C4-2B (cell line): ENCODE measurements around the gene PMM2.

Source experiments
- ZFX ChIP-seq: fragments of 450-650 bp; IDR thresholded peaks from 2 replicates; pipeline ENCODE4 v1.6.1; 2017
- TF ChIP-seq, protein P1 (sequence below): fragments of 450-650 bp; conservative IDR thresholded peaks from 2 replicates; pipeline ENCODE4 v1.5.1; 2017; ENCODE audit warnings: mild to moderate bottlenecking

DNA sequence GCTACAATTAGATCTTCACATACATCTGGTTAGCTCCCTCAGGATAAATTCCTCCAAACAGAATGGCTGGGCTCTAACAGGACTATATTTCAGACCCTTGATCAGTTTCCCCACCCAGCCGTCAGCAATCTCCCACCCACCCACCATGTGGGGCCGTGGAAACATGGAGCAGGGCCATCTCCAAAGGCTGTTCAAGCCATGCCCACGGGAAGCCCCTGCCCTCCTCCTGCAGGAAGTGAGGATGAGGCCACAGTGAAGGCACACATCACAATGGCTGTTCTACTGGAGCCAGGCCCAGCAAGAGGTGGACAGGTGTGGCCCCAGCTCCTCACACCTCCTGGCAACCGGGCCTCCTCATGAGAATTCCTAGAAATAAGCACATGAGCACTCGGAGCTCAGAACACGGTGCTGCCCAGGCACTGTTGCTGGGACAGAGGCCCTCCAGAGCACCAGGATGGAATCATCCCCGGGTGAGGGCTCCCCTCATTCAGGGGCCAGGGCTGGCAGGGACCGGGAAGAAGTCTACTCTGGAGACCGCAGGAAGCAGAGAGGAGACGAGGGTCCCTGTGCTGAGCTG is 84.5 kb downstream of the PMM2 start, which contains the start of gene LITAFD:
- TF ChIP-seq, protein P1, sequence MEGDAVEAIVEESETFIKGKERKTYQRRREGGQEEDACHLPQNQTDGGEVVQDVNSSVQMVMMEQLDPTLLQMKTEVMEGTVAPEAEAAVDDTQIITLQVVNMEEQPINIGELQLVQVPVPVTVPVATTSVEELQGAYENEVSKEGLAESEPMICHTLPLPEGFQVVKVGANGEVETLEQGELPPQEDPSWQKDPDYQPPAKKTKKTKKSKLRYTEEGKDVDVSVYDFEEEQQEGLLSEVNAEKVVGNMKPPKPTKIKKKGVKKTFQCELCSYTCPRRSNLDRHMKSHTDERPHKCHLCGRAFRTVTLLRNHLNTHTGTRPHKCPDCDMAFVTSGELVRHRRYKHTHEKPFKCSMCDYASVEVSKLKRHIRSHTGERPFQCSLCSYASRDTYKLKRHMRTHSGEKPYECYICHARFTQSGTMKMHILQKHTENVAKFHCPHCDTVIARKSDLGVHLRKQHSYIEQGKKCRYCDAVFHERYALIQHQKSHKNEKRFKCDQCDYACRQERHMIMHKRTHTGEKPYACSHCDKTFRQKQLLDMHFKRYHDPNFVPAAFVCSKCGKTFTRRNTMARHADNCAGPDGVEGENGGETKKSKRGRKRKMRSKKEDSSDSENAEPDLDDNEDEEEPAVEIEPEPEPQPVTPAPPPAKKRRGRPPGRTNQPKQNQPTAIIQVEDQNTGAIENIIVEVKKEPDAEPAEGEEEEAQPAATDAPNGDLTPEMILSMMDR: no peak
- no peak for TF ChIP-seq ZFX
